ENCODE measurements around the gene TMEM72. TPM values are rescaled to one million over a fixed set of nuclear protein-coding genes. Genes with fewer than 3 reads are reported as not detected.

TMEM72 gene
- total RNA-seq, 2 donors from 2014 or later = 1.6 TPM; not detected in 1

- intact Hi-C loops (cut with DNase I) = no loop called here
- 68% methylated on average over 6 of the region's 9 CpGs for WGBS
- H3K27ac ChIP-seq = no peak overlapping the region
- no peak for TF ChIP-seq POLR2AphosphoS5 (IDR thresholded peaks at IDR 0.05)
- no peak for TF ChIP-seq CTCF (IDR thresholded peaks at IDR 0.05)
- no peak for TF ChIP-seq POLR2A (IDR thresholded peaks at IDR 0.05)
- no peak overlapping the region for H3K4me3 ChIP-seq
- H3K4me1 ChIP-seq (replicated peaks) = no peaks in the 10 kb centered on the region
- no peaks in the 10 kb centered on the region for H3K27me3 ChIP-seq (replicated peaks; ENCODE audit: insufficient read depth)
- no peak for DNase-seq (ENCODE audit: low spot score)
- no peaks in the 10 kb centered on the region for H3K9me3 ChIP-seq
- H3K36me3 ChIP-seq = no peaks in the 10 kb centered on the region
These were observed 24.2 kb downstream of the TMEM72 start for GRCh38 chr10:44935201-44935965.

- no peaks in the 10 kb centered on the region for H3K4me1 ChIP-seq (replicated peaks)
- H3K27ac ChIP-seq = no peak overlapping the region
- intact Hi-C loops (cut with DNase I) = no loop called here
- no peak for DNase-seq (ENCODE audit: low spot score)
- H3K36me3 ChIP-seq = no peaks in the 10 kb centered on the region
- H3K27me3 ChIP-seq (replicated peaks; ENCODE audit: insufficient read depth) = no peaks in the 10 kb centered on the region
- H3K4me3 ChIP-seq = no peak overlapping the region
- TF ChIP-seq POLR2A (IDR thresholded peaks at IDR 0.05) (no peak), CTCF (IDR thresholded peaks at IDR 0.05) (no peak), POLR2AphosphoS5 (IDR thresholded peaks at IDR 0.05) (no peak)
- H3K9me3 ChIP-seq = no peaks in the 10 kb centered on the region
- 52% methylated on average over 3 of the region's 3 CpGs for WGBS
These were observed 24.8 kb downstream of the TMEM72 start for GRCh38 chr10:44935966-44936295.

DNA sequence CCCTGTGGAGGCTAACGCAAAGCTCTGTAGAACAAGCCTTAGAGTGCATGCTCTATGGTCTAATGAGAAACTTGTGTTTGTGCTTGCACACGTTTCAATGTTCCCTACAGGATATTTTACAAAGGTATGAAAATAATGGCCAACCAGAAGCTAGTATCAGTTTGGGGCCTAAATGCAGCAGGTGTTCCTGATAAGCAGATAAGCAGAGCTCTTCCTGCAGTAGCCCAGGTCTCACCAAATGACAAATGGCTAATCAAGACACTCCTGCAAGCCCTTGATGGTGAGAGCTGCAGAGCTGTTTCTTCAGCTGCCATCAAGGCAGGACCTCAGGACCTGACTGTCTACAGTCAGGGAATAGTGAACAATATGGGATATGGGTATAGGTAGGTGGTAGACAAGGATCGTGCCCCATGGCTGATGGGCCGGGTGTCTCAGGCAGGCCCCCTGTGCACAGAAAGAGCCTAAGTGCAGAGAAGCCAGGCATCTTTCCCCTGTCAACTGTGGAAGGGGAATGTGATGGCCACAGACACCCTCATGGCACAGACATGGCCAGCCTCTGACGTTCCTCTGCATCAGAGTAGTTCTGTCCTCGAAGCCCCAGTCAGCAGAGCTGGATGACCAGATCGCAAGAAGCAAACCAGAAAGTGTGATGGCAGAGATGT, 25.3 kb downstream of the TMEM72 start:
- Histone ChIP-seq H3K27ac (no peak overlapping the region), H3K36me3 (no peaks in the 10 kb centered on the region), H3K27me3 (replicated peaks; ENCODE audit: insufficient read depth) (no peaks in the 10 kb centered on the region), H3K4me1 (replicated peaks) (no peaks in the 10 kb centered on the region), H3K9me3 (no peaks in the 10 kb centered on the region), H3K4me3 (no peak overlapping the region)
- no peak for DNase-seq (ENCODE audit: low spot score)
- no peak for TF ChIP-seq CTCF (IDR thresholded peaks at IDR 0.05)
- TF ChIP-seq POLR2AphosphoS5 (IDR thresholded peaks at IDR 0.05) = no peak
- TF ChIP-seq POLR2A (IDR thresholded peaks at IDR 0.05) = no peak
- 89% methylated on average over 7 of the region's 7 CpGs for WGBS
- intact Hi-C loops (cut with DNase I) = no loop called here

DNA sequence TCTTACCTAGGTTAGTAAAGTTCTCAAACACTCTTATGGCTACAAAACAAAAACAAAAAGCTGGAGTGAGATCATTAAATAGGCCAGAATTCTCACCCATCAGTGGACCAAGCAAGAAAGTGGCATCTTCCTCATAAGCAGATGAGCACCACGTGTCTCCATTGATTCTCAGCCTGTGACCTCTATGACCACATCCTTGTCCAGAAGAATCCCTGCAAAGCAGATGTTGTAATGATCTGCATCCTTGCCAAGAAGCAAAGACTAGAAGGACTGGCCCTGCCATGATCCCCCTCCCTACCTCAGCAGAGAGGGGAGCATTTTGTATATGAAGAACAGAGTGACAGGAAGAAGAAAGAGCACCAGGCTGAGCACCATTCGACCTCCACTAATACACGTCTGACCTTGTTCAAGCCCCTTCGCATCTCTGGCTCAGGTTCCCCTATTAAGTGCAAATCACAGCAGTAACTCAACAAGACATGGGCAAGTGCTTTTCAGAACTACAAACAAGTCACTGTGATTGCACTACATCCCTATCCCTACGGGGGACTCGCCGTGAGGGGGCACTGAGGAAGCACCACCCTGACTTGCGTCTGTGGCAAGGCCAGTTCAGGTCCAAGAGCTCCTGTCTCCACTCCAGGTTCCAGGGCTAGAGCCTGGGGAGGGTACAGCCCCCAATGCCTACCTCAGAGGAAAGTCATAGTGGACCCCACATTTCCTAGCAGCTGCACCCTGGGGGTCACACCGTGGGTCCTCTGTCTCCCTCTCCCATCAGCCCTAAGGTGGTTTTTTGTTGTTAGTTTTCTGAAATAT, 26.3 kb downstream of the TMEM72 start:
- intact Hi-C loops (cut with DNase I) = no loop called here
- 82% methylated on average over 9 of the region's 9 CpGs for WGBS
- TF ChIP-seq POLR2A (IDR thresholded peaks at IDR 0.05) (no peak), CTCF (IDR thresholded peaks at IDR 0.05) (no peak), POLR2AphosphoS5 (IDR thresholded peaks at IDR 0.05) (no peak)

More for the DNA sequence above, 26.3 kb downstream of the TMEM72 start:
- Histone ChIP-seq H3K9me3 (no peaks in the 10 kb centered on the region), H3K27ac (no peak overlapping the region), H3K27me3 (replicated peaks; ENCODE audit: insufficient read depth) (no peaks in the 10 kb centered on the region), H3K36me3 (no peaks in the 10 kb centered on the region), H3K4me3 (no peak overlapping the region), H3K4me1 (replicated peaks) (no peaks in the 10 kb centered on the region)
- no peak for DNase-seq (ENCODE audit: low spot score)
